H1 (cell line): ENCODE data around the gene EIF4EBP2. TPM values are rescaled to one million over a fixed set of nuclear protein-coding genes. Genes with fewer than 3 reads are reported as not detected.

Experiments used
- CEBPB ChIP-seq: IDR thresholded peaks from 2 replicates; pipeline ENCODE4 v1.6.1; 2012; ENCODE audit warnings: low read depth, low read length
- JUN ChIP-seq: IDR thresholded peaks from 2 replicates; pipeline ENCODE4 v1.6.1; 2011; ENCODE audit warnings: low read depth, mild to moderate bottlenecking, improper control_type of control experiment, low read length
- RAD21 ChIP-seq, 2 experiments: IDR thresholded peaks in 1 of 2; conservative IDR thresholded peaks in 1 of 2; 2 replicates each; pipeline ENCODE4 v1.6.1; 2011; ENCODE audit warnings: low read depth in 2 of 2, low read length in 2 of 2, improper control_type of control experiment in 1 of 2, inconsistent platforms in 1 of 2, mild to moderate bottlenecking in 1 of 2, moderate library complexity in 1 of 2
- RFX5 ChIP-seq: IDR thresholded peaks from 2 replicates; pipeline ENCODE4 v1.6.1; 2011; ENCODE audit warnings: low read depth, low read length, improper control_type of control experiment, borderline replicate concordance
- SAP30 ChIP-seq: fragments of 300-600 bp; sonication (generic); IDR thresholded peaks from 2 replicates; pipeline ENCODE4 v1.7.1; 2012; ENCODE audit warnings: low read length, moderate library complexity, mild to moderate bottlenecking, inconsistent platforms; ENCODE audit not compliant: insufficient read depth, insufficient replicate concordance
- polyA plus RNA-seq, 7 experiments: library from polyadenylated mRNA; depleted of rRNA in 3 of 7; stranded (reverse) in 5 of 7; unstranded in 2 of 7; fragments of >200 nt in 5 of 7; fragments of 200-250 nt in 2 of 7; gene quantifications; 1 replicate in 5 of 7; 2 replicates in 1 of 7; 4 replicates in 1 of 7; pipeline versions ENCODE4 v1.2.1 to v1.2.3, GENCODE V29; 2011 to 2013; ENCODE audit warnings: missing spikeins in 2 of 7, mixed read lengths in 2 of 7
- total RNA-seq: library from RNA; stranded (reverse); fragmentation: NEBNext Ultra II Directional; extraction: Animal tissue kit (Norgen Biotek cat#: 25700); gene quantifications from 2 replicates; pipeline ENCODE4 v1.2.1, GENCODE V29; 2021
- TF ChIP-seq, protein P1 (sequence below), 3 experiments: IDR thresholded peaks; 1 replicate in 2 of 3; 2 replicates in 1 of 3; pipeline versions ENCODE4 v1.5.1 to v1.6.1; 2011; ENCODE audit warnings: low read length in 3 of 3, mild to moderate bottlenecking in 3 of 3, inconsistent platforms in 2 of 3, low read depth in 1 of 3, moderate library complexity in 1 of 3; ENCODE audit not compliant: insufficient read depth in 1 of 3; ENCODE audit errors: control extremely low read depth in 1 of 3

Gene EIF4EBP2
- total and polyA plus RNA-seq, 2 of the 8 experiments (the other 6 are each of a cell fraction or from before 2014, with no cell fraction given), result 55.3 to 144 TPM

DNA sequence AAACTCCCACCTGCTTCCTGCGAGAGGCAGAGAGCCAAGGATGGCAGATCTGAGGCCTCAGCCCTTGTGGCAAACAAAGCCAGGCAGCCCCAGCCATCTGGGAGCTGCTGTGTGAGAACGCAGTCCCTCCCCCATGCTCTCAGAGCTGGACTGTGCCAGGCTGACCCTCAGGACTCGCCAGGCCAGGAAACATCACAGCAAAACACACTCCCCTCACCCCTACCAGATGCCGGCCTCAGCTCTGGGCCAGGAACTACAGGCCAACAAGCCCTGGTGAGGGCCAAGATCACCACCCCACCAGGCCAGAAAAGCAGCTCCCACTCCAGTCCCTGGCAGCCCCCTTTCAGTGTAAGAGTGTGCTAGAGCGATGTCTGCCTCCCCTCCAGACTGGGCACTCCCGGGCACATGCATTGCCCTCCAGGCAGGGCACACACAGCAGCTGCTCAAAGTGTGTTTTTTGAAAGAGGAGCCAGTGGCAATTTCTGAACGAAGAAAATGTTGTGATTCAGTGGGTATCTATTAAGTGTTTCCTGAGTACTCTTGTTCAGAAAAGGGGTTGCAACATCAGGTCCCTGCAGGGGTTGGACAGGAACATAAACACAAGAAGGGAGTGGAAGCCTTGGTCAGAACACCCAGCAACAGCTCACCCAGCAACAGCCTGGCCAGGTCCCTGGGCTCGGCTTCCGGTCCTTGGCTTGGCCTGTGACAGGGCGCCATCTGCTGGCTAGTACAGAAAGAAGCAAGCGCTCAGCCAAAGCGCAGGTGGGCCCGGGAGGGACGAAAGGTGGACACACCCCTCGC lies 39.8 kb upstream of the EIF4EBP2 start (continued):
- TF ChIP-seq, protein P1, sequence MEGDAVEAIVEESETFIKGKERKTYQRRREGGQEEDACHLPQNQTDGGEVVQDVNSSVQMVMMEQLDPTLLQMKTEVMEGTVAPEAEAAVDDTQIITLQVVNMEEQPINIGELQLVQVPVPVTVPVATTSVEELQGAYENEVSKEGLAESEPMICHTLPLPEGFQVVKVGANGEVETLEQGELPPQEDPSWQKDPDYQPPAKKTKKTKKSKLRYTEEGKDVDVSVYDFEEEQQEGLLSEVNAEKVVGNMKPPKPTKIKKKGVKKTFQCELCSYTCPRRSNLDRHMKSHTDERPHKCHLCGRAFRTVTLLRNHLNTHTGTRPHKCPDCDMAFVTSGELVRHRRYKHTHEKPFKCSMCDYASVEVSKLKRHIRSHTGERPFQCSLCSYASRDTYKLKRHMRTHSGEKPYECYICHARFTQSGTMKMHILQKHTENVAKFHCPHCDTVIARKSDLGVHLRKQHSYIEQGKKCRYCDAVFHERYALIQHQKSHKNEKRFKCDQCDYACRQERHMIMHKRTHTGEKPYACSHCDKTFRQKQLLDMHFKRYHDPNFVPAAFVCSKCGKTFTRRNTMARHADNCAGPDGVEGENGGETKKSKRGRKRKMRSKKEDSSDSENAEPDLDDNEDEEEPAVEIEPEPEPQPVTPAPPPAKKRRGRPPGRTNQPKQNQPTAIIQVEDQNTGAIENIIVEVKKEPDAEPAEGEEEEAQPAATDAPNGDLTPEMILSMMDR (IDR thresholded peaks at IDR 0.05; ENCODE audit: control extremely low read depth in 1 of 3, insufficient read depth in 1 of 3, low read depth in 1 of 3, low read length in 3 of 3), result peak; percentile 80 to 99 (median 97)
- TF ChIP-seq RFX5, result peak; percentile 79
- peak; percentile 96 to 98 for TF ChIP-seq RAD21 (IDR thresholded peaks at IDR 0.05 in 1 of 2, conservative IDR thresholded peaks at IDR 0.05 in 1 of 2; ENCODE audit: low read depth in 2 of 2, low read length in 2 of 2)
- TF ChIP-seq SAP30, result no peak
- TF ChIP-seq JUN, result 0 out of 2 replicates have a peak, but pooled peaks have one; percentile 4
- peak; percentile 76 for TF ChIP-seq CEBPB
